Measurements from ENCODE around the gene SUFU.
"Not testable (repeated sequence)": the region's sequence is repeated elsewhere in the genome, so short reads cannot be mapped to it uniquely, and the experiment has no call there.

The SUFU gene

GRCh38 chr10:102503264-102504178, at the start of gene SUFU:
TSS of gene SUFU (plus strand) at chr10:102503972. CDS start at chr10:102504153, 181 bp downstream.
- peak; percentile 99 for DNase-seq

GRCh38 chr10:102454662-102455487, 48.9 kb upstream of the SUFU start:
- not testable (repeated sequence) for DNase-seq

- no peak for DNase-seq
Observed at GRCh38 chr10:102455893-102456471, 47.8 kb upstream of the SUFU start.

GRCh38 chr10:102457591-102458150, 46.1 kb upstream of the SUFU start:
- DNase-seq, result no peak

GRCh38 chr10:102458656-102459055, 45.1 kb upstream of the SUFU start:
- DNase-seq, result no peak

- DNase-seq, result no peak
Observed at GRCh38 chr10:102460836-102461186, 43.0 kb upstream of the SUFU start.

GRCh38 chr10:102461187-102462054, 42.4 kb upstream of the SUFU start:
- DNase-seq, result peak; percentile 93

- no peak for DNase-seq
Observed at GRCh38 chr10:102462512-102463054, 41.2 kb upstream of the SUFU start.

GRCh38 chr10:102463983-102464382, 39.8 kb upstream of the SUFU start:
- no peak for DNase-seq

- no peak for DNase-seq
Observed at GRCh38 chr10:102465466-102465865, 38.3 kb upstream of the SUFU start.

- no peak for DNase-seq
Observed at GRCh38 chr10:102467318-102467717, 36.5 kb upstream of the SUFU start.

GRCh38 chr10:102467971-102468438, 35.8 kb upstream of the SUFU start:
- no peak for DNase-seq

GRCh38 chr10:102468683-102469082, 35.1 kb upstream of the SUFU start:
- DNase-seq, result no peak

GRCh38 chr10:102470579-102471546, 32.9 kb upstream of the SUFU start:
- no peak for DNase-seq

- DNase-seq, result peak; percentile 11
Observed at GRCh38 chr10:102473445-102474331, 30.1 kb upstream of the SUFU start.

GRCh38 chr10:102475451-102476040, 28.2 kb upstream of the SUFU start:
- no peak for DNase-seq

GRCh38 chr10:102476466-102477141, 27.2 kb upstream of the SUFU start:
- no peak for DNase-seq

- DNase-seq, result no peak
Observed at GRCh38 chr10:102479651-102480050, 24.1 kb upstream of the SUFU start.
